22Rv1 (cell line): ENCODE data around the gene KRTAP10-11.

ENCODE experiments used
- ZFX ChIP-seq: fragments of 450-650 bp; IDR thresholded peaks from 2 replicates; pipeline ENCODE4 v1.6.1; 2017; ENCODE audit warnings: antibody characterized with exemption, borderline replicate concordance
- TF ChIP-seq, protein P1 (sequence below): fragments of 450-650 bp; IDR thresholded peaks from 2 replicates; pipeline ENCODE4 v1.5.1; 2017; ENCODE audit warnings: mild to moderate bottlenecking

DNA sequence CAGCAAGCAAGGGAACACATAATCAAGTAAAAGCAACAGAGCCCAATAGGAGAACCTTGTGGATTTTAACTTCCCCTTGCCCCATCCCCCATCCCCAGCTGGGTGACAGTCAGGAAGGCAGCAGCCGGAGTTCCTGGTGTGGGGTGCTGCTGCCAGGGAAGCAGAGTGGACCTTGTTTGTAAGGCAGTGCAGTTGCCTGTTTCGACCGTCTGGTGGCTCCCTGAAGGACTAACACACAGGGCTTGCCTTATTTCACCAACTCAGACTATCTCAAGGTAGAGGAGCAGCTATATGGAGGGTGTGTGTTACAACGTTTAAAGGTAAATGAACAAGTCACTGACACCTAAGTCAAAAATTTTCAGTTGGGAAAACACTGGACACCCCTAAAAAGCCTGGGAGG lies 27.7 kb upstream of the KRTAP10-11 start:
- TF ChIP-seq, protein P1, sequence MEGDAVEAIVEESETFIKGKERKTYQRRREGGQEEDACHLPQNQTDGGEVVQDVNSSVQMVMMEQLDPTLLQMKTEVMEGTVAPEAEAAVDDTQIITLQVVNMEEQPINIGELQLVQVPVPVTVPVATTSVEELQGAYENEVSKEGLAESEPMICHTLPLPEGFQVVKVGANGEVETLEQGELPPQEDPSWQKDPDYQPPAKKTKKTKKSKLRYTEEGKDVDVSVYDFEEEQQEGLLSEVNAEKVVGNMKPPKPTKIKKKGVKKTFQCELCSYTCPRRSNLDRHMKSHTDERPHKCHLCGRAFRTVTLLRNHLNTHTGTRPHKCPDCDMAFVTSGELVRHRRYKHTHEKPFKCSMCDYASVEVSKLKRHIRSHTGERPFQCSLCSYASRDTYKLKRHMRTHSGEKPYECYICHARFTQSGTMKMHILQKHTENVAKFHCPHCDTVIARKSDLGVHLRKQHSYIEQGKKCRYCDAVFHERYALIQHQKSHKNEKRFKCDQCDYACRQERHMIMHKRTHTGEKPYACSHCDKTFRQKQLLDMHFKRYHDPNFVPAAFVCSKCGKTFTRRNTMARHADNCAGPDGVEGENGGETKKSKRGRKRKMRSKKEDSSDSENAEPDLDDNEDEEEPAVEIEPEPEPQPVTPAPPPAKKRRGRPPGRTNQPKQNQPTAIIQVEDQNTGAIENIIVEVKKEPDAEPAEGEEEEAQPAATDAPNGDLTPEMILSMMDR = no peak
- no peak for TF ChIP-seq ZFX
